Measurements from ENCODE around the gene MAMDC4.

Gene MAMDC4

GRCh38 chr9:136898483-136899100, 46.4 kb downstream of the MAMDC4 start:
- TF ChIP-seq CTCF (IDR thresholded peaks at IDR 0.05; ENCODE audit: low read depth, low read length, missing control alignments), result no peak
- DNase-seq (ENCODE audit: extremely low read depth, low read depth), result no peak
- no peak overlapping the region for H3K4me3 ChIP-seq (replicated peaks; ENCODE audit: low read depth, low read length)

GRCh38 chr9:136899196-136899595, 47.0 kb downstream of the MAMDC4 start:
- H3K4me3 ChIP-seq (replicated peaks; ENCODE audit: low read depth, low read length), result no peak overlapping the region
- TF ChIP-seq CTCF (IDR thresholded peaks at IDR 0.05; ENCODE audit: low read depth, low read length, missing control alignments), result no peak
- DNase-seq (ENCODE audit: extremely low read depth, low read depth), result no peak

- H3K4me3 ChIP-seq (replicated peaks; ENCODE audit: low read depth, low read length), result no peak overlapping the region
- no peak for TF ChIP-seq CTCF (IDR thresholded peaks at IDR 0.05; ENCODE audit: low read depth, low read length, missing control alignments)
- no peak for DNase-seq (ENCODE audit: extremely low read depth, low read depth)
These were observed 48.4 kb downstream of the MAMDC4 start for GRCh38 chr9:136900556-136900955.

- no peak overlapping the region for H3K4me3 ChIP-seq (replicated peaks; ENCODE audit: low read depth, low read length)
- no peak for TF ChIP-seq CTCF (IDR thresholded peaks at IDR 0.05; ENCODE audit: low read depth, low read length, missing control alignments)
- no peak for DNase-seq (ENCODE audit: extremely low read depth, low read depth)
These were observed 48.9 kb downstream of the MAMDC4 start for GRCh38 chr9:136900988-136901515.

GRCh38 chr9:136901516-136902258, 49.5 kb downstream of the MAMDC4 start:
- TF ChIP-seq CTCF (IDR thresholded peaks at IDR 0.05; ENCODE audit: low read depth, low read length, missing control alignments), result no peak
- H3K4me3 ChIP-seq (replicated peaks; ENCODE audit: low read depth, low read length), result no peak overlapping the region

GRCh38 chr9:136902259-136902821, 50.2 kb downstream of the MAMDC4 start:
- TF ChIP-seq CTCF (IDR thresholded peaks at IDR 0.05; ENCODE audit: low read depth, low read length, missing control alignments), result no peak
- no peak overlapping the region for H3K4me3 ChIP-seq (replicated peaks; ENCODE audit: low read depth, low read length)
- DNase-seq (ENCODE audit: extremely low read depth, low read depth), result no peak

More at GRCh38 chr9:136901516-136902258, 49.5 kb downstream of the MAMDC4 start:
- no peak for DNase-seq (ENCODE audit: extremely low read depth, low read depth)

Measured in HFF-Myc (cell line).